Measurements from ENCODE around the gene NEFH. TPM values are rescaled to one million over a fixed set of nuclear protein-coding genes. Genes with fewer than 3 reads are reported as not detected.

NEFH gene
- polyA plus RNA-seq, 2 of the 4 experiments (the other 2 are of a cell fraction) = 0.06 to 0.23 TPM

GRCh38 chr22:29503811-29504372, 23.9 kb downstream of the NEFH start:
- ATAC-seq (peak; percentile 30 to 68; a peak in 4 of 6 replicates), FAIRE-seq (no peak), DNase-seq (ENCODE audit: low read depth in 1 of 2, low spot score in 1 of 2) (peak in 1 of 2 experiments; percentile 45)
- TF ChIP-seq MAFK (IDR thresholded peaks at IDR 0.05; ENCODE audit: partially characterized antibody) (peak; percentile 82), ZC3H11A (IDR thresholded peaks at IDR 0.05) (no peak)
- 63% methylated on average over 7 of the region's 7 CpGs for WGBS (ENCODE audit: missing lambda C conversion rate)
- CTCF ChIA-PET = interaction anchor here (0.8 to 1.9 kb wide), 4 partner anchors 24 to 35 kb away, joined by 3 to 6 read pairs (median 4); no protein-coding TSS in a partner anchor
- Histone ChIP-seq H3K4me1 (peaks cover 15% of the 10 kb centered on the region), H3K27ac (peak overlapping the region; percentile 60 to 87), H3K4me2 (peak overlapping the region; percentile 32; the same call in 2 of the 3 replicates), H3K9me3 (no peaks in the 10 kb centered on the region), H3K4me3 (no peak overlapping the region)
- POLR2A ChIA-PET = no interaction called here

- Histone ChIP-seq H3K4me2 (no peak overlapping the region), H3K27ac (no peak overlapping the region), H3K4me1 (peaks cover under 1% of the 10 kb centered on the region; the same call in 1 of the 3 replicates), H3K9me3 (no peaks in the 10 kb centered on the region), H3K4me3 (no peak overlapping the region)
- ATAC-seq (no peak), FAIRE-seq (no peak), DNase-seq (ENCODE audit: low read depth in 1 of 2, low spot score in 1 of 2) (no peak)
- ChIA-PET CTCF (interaction anchor here (0.6 to 1.0 kb wide), 2 partner anchors 14 to 104 kb away, joined by 3 to 5 read pairs; no protein-coding TSS in a partner anchor), POLR2A (no interaction called here)
- no peak for TF ChIP-seq HDAC2 (IDR thresholded peaks at IDR 0.05)
- no peak for TF ChIP-seq USF2 (IDR thresholded peaks at IDR 0.05)
- TF ChIP-seq GATA3 (IDR thresholded peaks at IDR 0.05; ENCODE audit: borderline replicate concordance) = no peak
- no peak for TF ChIP-seq BHLHE40 (IDR thresholded peaks at IDR 0.05; ENCODE audit: low read depth, low read length)
- no peak for TF ChIP-seq RARB (CRISPR knock-in tag; IDR thresholded peaks at IDR 0.05)
- TF ChIP-seq MAZ (IDR thresholded peaks at IDR 0.05; ENCODE audit: borderline replicate concordance, low read depth, low read length) = no peak
- TF ChIP-seq ZC3H11A (IDR thresholded peaks at IDR 0.05) = no peak
- no peak for TF ChIP-seq JUNB (IDR thresholded peaks at IDR 0.05)
- TF ChIP-seq CHD4 (IDR thresholded peaks at IDR 0.05; ENCODE audit: borderline replicate concordance) = no peak
- no peak for TF ChIP-seq HOXA7 (CRISPR knock-in tag; IDR thresholded peaks at IDR 0.05)
- TF ChIP-seq ZSCAN20 (CRISPR knock-in tag; IDR thresholded peaks at IDR 0.05) = no peak
- TF ChIP-seq HOXB5 (CRISPR knock-in tag; IDR thresholded peaks at IDR 0.05) = no peak
- TF ChIP-seq MYC (IDR thresholded peaks at IDR 0.05; ENCODE audit: borderline replicate concordance, low read length) = no peak
- TF ChIP-seq REST (IDR thresholded peaks at IDR 0.05) = no peak
- no peak for TF ChIP-seq EP300 (IDR thresholded peaks at IDR 0.05)
- TF ChIP-seq HMGXB4 (CRISPR knock-in tag; IDR thresholded peaks at IDR 0.05; ENCODE audit: borderline replicate concordance) = no peak
- TF ChIP-seq RFX5 (IDR thresholded peaks at IDR 0.05) = no peak
- TF ChIP-seq ELK1 (IDR thresholded peaks at IDR 0.05; ENCODE audit: low read depth, low read length) = no peak
- TF ChIP-seq POLR2AphosphoS2 (conservative IDR thresholded peaks at IDR 0.05; ENCODE audit: low read length) = no peak
Observed at GRCh38 chr22:29509298-29509697, 29.3 kb downstream of the NEFH start.

Data from A549 (cell line).